GM12872 (cell line): ENCODE results near the gene RAI1.

ENCODE experiments used
- TF ChIP-seq, protein P1 (sequence below): IDR thresholded peaks from 3 replicates; pipeline ENCODE4 v1.5.1; 2011; ENCODE audit warnings: low read depth, mild to moderate bottlenecking, low read length, moderate library complexity; ENCODE audit not compliant: insufficient read depth

Gene RAI1

DNA sequence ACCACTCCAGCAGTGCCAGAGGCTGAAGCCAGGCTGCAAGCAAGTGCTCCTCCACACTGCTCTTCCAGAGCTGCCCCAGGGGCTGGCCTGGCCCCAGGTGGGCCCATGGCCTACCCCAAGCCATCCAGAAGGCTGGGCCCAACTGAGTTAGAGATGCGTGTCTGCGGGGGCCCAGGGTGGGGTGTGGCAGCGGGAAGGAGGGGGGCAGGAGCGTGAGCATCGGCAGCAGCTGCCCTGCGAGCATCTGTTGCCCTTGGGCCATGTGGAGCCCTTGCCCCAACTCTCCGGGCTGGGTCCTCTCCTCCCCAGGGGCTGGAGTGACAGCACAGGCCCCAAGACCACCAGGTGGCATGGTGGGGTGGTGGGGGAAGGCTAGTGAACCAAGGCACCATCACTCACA, 162.8 kb downstream of the RAI1 start:
- TF ChIP-seq, protein P1, sequence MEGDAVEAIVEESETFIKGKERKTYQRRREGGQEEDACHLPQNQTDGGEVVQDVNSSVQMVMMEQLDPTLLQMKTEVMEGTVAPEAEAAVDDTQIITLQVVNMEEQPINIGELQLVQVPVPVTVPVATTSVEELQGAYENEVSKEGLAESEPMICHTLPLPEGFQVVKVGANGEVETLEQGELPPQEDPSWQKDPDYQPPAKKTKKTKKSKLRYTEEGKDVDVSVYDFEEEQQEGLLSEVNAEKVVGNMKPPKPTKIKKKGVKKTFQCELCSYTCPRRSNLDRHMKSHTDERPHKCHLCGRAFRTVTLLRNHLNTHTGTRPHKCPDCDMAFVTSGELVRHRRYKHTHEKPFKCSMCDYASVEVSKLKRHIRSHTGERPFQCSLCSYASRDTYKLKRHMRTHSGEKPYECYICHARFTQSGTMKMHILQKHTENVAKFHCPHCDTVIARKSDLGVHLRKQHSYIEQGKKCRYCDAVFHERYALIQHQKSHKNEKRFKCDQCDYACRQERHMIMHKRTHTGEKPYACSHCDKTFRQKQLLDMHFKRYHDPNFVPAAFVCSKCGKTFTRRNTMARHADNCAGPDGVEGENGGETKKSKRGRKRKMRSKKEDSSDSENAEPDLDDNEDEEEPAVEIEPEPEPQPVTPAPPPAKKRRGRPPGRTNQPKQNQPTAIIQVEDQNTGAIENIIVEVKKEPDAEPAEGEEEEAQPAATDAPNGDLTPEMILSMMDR = no peak

DNA sequence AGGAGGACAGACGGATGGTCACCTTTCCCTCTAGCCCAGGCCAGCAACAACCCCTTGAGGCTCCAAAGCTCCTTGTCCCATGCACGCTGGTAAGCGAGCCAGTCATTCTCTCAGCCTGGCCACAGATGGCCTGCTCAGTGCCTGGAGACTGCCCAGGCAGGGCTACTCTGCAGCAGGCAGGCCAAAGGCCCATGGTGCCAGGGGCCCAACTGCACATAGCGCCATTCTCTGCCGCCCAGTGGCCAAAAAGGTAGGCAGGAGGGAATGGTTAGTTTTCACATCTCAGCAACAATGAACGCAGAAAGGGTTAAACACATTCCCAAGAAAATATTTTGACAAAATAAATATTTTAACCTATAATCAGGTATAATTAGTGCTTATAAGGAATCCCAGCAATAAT, 163.2 kb downstream of the RAI1 start:
- TF ChIP-seq, protein P1 = no peak

DNA sequence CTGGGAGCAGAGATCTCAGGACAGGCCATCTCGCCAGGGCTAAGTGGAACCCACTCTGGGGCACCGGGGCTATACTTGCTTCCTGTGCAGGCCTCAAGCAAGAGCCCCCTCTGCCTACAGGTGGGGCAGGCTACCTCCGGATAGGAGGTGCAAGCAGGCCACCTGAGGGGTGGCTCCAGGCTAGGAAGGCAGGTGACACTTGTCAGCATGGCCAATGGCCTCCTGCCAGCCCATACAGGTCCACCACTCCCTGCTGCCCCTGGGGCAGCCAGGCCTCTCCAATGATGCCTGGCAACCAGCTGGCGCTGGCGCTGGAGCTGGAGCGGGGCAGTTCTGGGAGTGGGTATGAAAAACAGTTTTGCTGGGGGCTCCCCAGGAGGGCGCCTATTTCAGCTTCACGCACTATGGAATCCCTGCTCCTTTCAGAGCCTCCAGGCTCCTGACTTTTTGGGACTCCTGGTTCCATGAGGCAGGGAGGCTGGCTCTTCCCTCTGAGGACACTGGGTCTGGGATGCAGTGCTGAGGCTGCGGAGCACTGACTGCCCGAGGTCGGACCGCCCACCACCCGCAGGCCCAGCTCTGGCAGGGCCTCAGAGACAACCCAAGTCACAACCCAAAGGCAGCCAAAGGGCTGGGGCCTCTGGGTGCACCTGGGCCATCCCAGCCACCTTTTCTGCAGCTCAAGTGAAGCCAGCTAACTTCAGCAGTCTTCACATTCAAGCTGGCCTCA, 164.0 kb downstream of the RAI1 start:
- TF ChIP-seq, protein P1 = no peak

DNA sequence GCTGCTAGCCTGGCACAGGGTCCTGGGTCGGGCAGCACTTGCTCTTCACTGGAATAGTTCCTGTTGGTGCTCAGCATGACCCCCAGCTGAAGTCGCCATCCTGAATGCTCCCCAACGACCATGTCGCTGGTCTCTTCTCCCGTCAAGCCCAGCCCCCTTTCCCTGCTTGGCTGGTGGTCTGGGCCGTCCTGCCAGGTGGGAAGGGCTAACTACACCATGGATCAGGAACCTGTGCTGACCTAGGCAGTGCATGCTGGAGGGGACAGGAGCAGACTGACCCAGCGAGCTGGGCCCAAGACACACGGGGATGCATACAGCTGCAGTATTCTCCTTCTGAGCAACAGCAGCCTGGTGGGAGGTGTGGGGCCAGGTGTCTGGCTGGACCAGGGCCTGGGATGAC, 164.7 kb downstream of the RAI1 start:
- TF ChIP-seq, protein P1 = no peak

DNA sequence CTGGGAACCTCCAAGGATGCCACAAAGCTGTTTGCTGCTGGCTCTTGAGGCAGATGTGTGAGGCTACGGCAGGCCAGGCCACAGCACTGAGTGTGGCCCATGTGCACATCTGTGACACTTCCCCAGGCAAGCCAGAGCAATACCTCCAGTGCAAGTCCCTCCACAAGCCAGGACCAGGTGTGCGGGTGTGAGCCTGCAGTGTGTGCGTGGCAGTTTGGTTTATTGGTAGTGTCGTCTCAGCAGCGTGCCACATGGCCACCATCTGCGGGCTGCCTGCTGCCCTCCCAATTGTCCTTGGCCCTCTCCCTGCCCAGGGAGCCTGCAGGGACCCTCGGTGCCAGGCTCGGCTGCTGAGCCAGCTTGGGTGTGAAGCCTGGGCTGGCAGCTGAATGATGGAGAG, 165.4 kb downstream of the RAI1 start:
- TF ChIP-seq, protein P1 = no peak

DNA sequence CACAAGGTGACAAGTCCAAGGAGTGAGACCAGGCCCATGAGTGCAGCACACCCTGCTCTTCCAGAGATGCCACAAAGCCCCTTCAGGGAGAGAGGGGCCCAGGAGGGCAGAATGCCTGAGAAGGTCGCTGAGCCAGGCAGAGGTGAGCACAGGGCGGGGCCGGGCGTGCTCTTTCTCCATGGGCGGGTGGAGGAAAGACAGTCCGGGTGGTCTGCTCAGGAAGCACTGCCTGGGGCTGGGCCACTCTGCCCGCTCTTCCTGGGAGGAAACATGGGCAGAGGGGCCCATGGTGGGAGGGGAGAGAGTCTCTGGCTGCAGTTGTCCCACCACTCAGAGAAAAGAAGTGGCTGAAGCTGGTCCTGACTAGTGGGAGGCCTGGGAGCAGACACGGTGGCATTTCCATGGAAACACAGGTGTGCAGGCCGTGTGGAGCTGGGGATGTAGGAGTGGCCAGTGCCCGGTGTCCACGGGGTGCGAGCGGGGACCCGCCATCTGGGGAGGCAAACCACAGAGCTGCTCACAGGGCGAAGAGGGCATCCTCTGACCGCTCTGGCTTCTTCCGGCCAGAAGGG, 165.9 kb downstream of the RAI1 start:
- TF ChIP-seq, protein P1 = no peak

DNA sequence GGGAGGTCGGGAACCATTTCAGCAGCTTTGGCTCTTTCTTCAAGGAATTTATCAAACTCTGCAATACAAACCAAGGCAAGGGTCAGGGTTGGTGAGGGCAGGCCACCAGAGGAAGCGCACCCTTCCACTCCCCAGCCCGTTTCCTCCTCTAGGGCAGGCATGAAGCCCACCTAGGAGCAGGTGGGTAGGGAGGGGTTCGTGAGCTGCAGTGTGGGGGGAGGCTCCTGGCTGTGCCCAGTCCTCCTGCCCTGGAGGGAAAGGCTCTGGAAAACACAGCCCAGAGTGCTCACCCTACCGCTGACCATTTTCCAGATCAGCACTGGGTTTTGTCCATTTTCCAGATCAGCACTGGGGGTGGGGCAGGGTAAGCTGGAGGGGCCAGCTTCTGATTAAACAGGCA, 166.5 kb downstream of the RAI1 start:
- TF ChIP-seq, protein P1 = no peak
